OCI-LY3 (cell line): ENCODE results near the gene RXRA.

ENCODE experiments used
- CTCF ChIP-seq: fragments of 200-600, 300-600 bp; sonication (generic); IDR thresholded peaks from 2 replicates; pipeline ENCODE4 v1.5.1; 2014; ENCODE audit warnings: antibody characterized with exemption, low read length, low read depth
- EZH2phosphoT487 ChIP-seq: fragments of 200-600 bp; shearing (Covaris generic); IDR thresholded peaks from 2 replicates; pipeline ENCODE4 v1.6.1; 2018; ENCODE audit warnings: antibody characterized with exemption, mixed run types, low read depth

DNA sequence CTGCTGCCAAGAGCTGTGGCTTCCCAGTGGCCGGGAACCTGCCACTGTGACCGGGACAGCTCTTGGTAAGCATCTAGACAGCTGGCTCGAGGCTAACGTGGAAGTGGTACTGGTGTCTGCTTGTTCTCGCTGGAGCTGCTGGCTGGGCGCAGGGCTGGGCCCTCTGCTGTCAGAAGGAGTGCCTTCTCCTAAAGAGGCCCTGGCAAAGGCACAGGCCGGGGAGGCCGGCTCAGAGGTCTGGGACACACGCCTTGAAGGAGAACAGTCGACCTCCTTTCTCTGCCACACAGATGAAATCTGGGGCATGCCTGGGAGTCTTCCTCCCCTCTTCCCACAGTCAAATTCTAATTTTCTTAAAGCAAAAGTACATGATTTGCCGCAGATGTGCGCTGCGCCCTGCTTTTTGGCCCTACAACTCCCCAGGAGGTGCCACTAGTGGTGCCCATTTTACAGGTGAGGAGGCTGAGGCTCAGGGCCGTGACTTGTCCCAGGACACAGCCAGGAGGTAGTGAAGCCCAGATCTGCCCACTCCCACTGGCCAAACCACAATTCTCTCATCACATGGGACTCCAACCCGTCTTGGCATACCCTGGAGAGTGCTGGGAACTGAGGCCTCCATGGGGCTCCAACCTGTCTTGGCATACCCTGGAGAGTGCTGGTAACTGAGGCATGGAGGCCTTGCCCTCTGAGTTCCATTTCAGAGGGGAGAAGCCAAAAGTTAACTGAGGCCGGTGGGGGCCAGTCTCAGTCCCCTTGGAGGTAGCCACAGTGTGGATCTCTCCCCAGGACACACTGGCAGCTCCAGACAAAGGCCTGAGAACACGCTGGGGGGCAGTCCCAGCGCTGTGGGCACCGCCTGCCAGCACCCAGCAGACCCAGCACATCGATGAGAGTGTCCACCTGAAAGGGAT is 12.0 kb upstream of the RXRA start:
- TF ChIP-seq CTCF (no peak), EZH2phosphoT487 (no peak)
